ENCODE data around the gene GNG3. TPM values are rescaled to one million over a fixed set of nuclear protein-coding genes. Genes with fewer than 3 reads are reported as not detected.

Gene GNG3
- total and polyA plus RNA-seq, 2 experiments from 2014 or later: 2.1 to 7.2 TPM

GRCh38 chr11:62752994-62753735 is 45.7 kb downstream of the GNG3 start:
- Histone ChIP-seq H4K20me1 (replicated peaks; ENCODE audit: insufficient read depth) (peaks cover 43% of the 10 kb centered on the region), H3K27me3 (ENCODE audit: insufficient read depth) (no peaks in the 10 kb centered on the region), H3K4me1 (ENCODE audit: insufficient read depth) (peaks cover 25% of the 10 kb centered on the region; the same call in 1 of the 2 replicates), H3K27ac (ENCODE audit: low read depth) (peak overlapping the region; percentile 86; the same call in 1 of the 2 replicates), H2AFZ (no peak overlapping the region), H3K36me3 (ENCODE audit: insufficient read depth) (peaks cover 41% of the 10 kb centered on the region), H3K79me2 (replicated peaks; ENCODE audit: insufficient read depth) (peaks cover 78% of the 10 kb centered on the region), H3F3A (replicated peaks; ENCODE audit: low read depth) (peaks cover 41% of the 10 kb centered on the region), H3K4me3 (peak overlapping the region; percentile 69), H3K4me2 (peak overlapping the region; percentile 71), H3K9me2 (ENCODE audit: insufficient read depth) (no peaks in the 10 kb centered on the region)
- DNase-seq (ENCODE audit: low spot score): no peak
- H3K36me3 Mint-ChIP-seq (ENCODE audit: low read depth): peaks cover 72% of the 10 kb centered on the region
- TF ChIP-seq POLR2AphosphoS5 (IDR thresholded peaks at IDR 0.05; ENCODE audit: low read depth) (no peak), ETS1 (IDR thresholded peaks at IDR 0.05) (no peak), CREB1 (CRISPR knock-in tag; IDR thresholded peaks at IDR 0.05; ENCODE audit: low read depth) (no peak), JUNB (IDR thresholded peaks at IDR 0.05; ENCODE audit: unreplicated experiment) (no peak), CTCF (conservative IDR thresholded peaks at IDR 0.05; ENCODE audit: low read depth in 2 of 2) (no peak), ZNF331 (CRISPR knock-in tag; IDR thresholded peaks at IDR 0.05; ENCODE audit: low read depth) (no peak), EZH2 (IDR thresholded peaks at IDR 0.05; ENCODE audit: low read depth, unreplicated experiment) (no peak), ZNF114 (CRISPR knock-in tag; IDR thresholded peaks at IDR 0.05) (no peak), ZNF462 (CRISPR knock-in tag; IDR thresholded peaks at IDR 0.05) (no peak), EZH2phosphoT487 (IDR thresholded peaks at IDR 0.05; ENCODE audit: unreplicated experiment) (no peak), NANOG (IDR thresholded peaks at IDR 0.05; ENCODE audit: borderline replicate concordance) (no peak)
- ATAC-seq: no peak
- peaks cover 22% of the 10 kb centered on the region for H3K4me1 Mint-ChIP-seq
- peaks cover 2% of the 10 kb centered on the region; the same call in 1 of the 3 replicates for H3K9me3 Mint-ChIP-seq
- H3K27me3 Mint-ChIP-seq (ENCODE audit: insufficient read depth, low read depth, poor library complexity): peaks cover 20% of the 10 kb centered on the region
- H3K27ac Mint-ChIP-seq: peak overlapping the region; percentile 97
- peak overlapping the region; percentile 98 for H3K4me3 Mint-ChIP-seq

Data from GM23338 (cell line).